Peyer's patch (tissue), 4 donors: ENCODE measurements around the gene ULK3. TPM values are rescaled to one million over a fixed set of nuclear protein-coding genes. Genes with fewer than 3 reads are reported as not detected.

Source experiments
- DNase-seq, 3 donors: peaks; one replicate each; pipeline ENCODE4 v3.0.0-alpha.2; 2017 to 2019
- H3K27ac ChIP-seq, 4 donors: fragments of 200-600 bp; sonication (generic); one replicate each; pipeline ENCODE4 v1.5.1; 2016 to 2019
- H3K27me3 ChIP-seq, 2 donors: fragments of 200-600 bp; sonication (generic); one replicate each; pipeline ENCODE4 v1.5.1; 2019
- H3K36me3 ChIP-seq, 3 donors: fragments of 200-600 bp; sonication (generic); one replicate each; pipeline ENCODE4 v1.5.1; 2016 to 2019
- H3K4me1 ChIP-seq, 4 donors: fragments of 200-600 bp; sonication (generic); one replicate each; pipeline ENCODE4 v1.5.1; 2016 to 2019
- H3K4me3 ChIP-seq, 4 donors: fragments of 200-600 bp; sonication (generic); 1 replicate in 3 of 4; 2 replicates in 1 of 4; pipeline ENCODE4 v1.5.1; 2016 to 2019; ENCODE audit warnings: mild to moderate bottlenecking in 1 of 4
- H3K9me3 ChIP-seq, 4 donors: fragments of 200-600 bp; sonication (generic); one replicate each; pipeline ENCODE4 v1.5.1; 2016 to 2019; ENCODE audit warnings: mild to moderate bottlenecking in 1 of 4
- CTCF ChIP-seq, 6 experiments: fragments of 450-650 bp in 4 of 6; fragments of 200-600 bp in 2 of 6; sonication (generic) in 1 of 6; IDR thresholded peaks; one replicate each; pipeline ENCODE4 v1.5.1; 2017 to 2019; ENCODE audit warnings: antibody characterized with exemption in 6 of 6, mild to moderate bottlenecking in 3 of 6, moderate library complexity in 1 of 6
- POLR2A ChIP-seq, 2 donors: fragments of 450-650 bp; IDR thresholded peaks; one replicate each; pipeline ENCODE4 v1.5.1; 2017; ENCODE audit warnings: antibody characterized with exemption in 2 of 2, mild to moderate bottlenecking in 2 of 2, moderate library complexity in 2 of 2
- total RNA-seq, 4 donors: library from RNA; depleted of rRNA; stranded (reverse); fragments of >200 nt; gene quantifications; one replicate each; pipeline ENCODE4 v1.1.0, GENCODE V29; 2016

ULK3 gene
- total RNA-seq, 4 donors from 2014 or later: 194 to 508 (median 288) TPM

GRCh38 chr15:74826921-74827320 is 16.0 kb downstream of the ULK3 start:
- no peak overlapping the region for H3K4me3 ChIP-seq
- no peak overlapping the region for H3K27ac ChIP-seq
- peaks cover 0 to 26% (median 2%) of the 10 kb centered on the region in 4 donors for H3K4me1 ChIP-seq
- no peak for TF ChIP-seq CTCF (IDR thresholded peaks at IDR 0.05)
- no peak for TF ChIP-seq POLR2A (IDR thresholded peaks at IDR 0.05)
- H3K9me3 ChIP-seq: no peaks in the 10 kb centered on the region
- peaks cover 0 to 5% of the 10 kb centered on the region in 2 donors for H3K27me3 ChIP-seq
- DNase-seq: no peak
- H3K36me3 ChIP-seq: no peaks in the 10 kb centered on the region

GRCh38 chr15:74826364-74826819 is 16.6 kb downstream of the ULK3 start, which contains the start of gene CPLX3:
TSS of gene CPLX3 (plus strand) at chr15:74826627. CDS start at chr15:74826704, 77 bp downstream.
- peak in 1 of 3 donors; percentile 71 for DNase-seq
- Histone ChIP-seq H3K27me3 (peaks cover 0 to 5% of the 10 kb centered on the region in 2 donors), H3K36me3 (no peaks in the 10 kb centered on the region), H3K27ac (no peak within 1 kb of the TSS), H3K4me3 (no peak within 1 kb of the TSS), H3K4me1 (peaks cover 0 to 20% (median 4%) of the 10 kb centered on the region in 4 donors), H3K9me3 (no peaks in the 10 kb centered on the region)
- TF ChIP-seq POLR2A (IDR thresholded peaks at IDR 0.05) (no peak), CTCF (IDR thresholded peaks at IDR 0.05) (no peak)

GRCh38 chr15:74825866-74826265 is 17.1 kb downstream of the ULK3 start:
- Histone ChIP-seq H3K27ac (no peak overlapping the region), H3K27me3 (peaks cover 0 to 5% of the 10 kb centered on the region in 2 donors), H3K4me1 (peaks cover 0 to 15% (median 9%) of the 10 kb centered on the region in 4 donors), H3K4me3 (no peak overlapping the region), H3K9me3 (no peaks in the 10 kb centered on the region), H3K36me3 (no peaks in the 10 kb centered on the region)
- TF ChIP-seq POLR2A (IDR thresholded peaks at IDR 0.05) (no peak), CTCF (IDR thresholded peaks at IDR 0.05) (no peak)
- DNase-seq: no peak

- Histone ChIP-seq H3K9me3 (no peaks in the 10 kb centered on the region), H3K27ac (no peak overlapping the region), H3K36me3 (no peaks in the 10 kb centered on the region), H3K4me3 (no peak overlapping the region), H3K4me1 (peaks cover 0 to 20% (median 8%) of the 10 kb centered on the region in 4 donors), H3K27me3 (peaks cover 0 to 5% of the 10 kb centered on the region in 2 donors)
- DNase-seq: no peak
- TF ChIP-seq CTCF (IDR thresholded peaks at IDR 0.05) (no peak), POLR2A (IDR thresholded peaks at IDR 0.05) (no peak)
These were observed 18.0 kb downstream of the ULK3 start for GRCh38 chr15:74824976-74825375.

- Histone ChIP-seq H3K9me3 (no peaks in the 10 kb centered on the region), H3K4me1 (peaks cover 3 to 20% (median 14%) of the 10 kb centered on the region in 4 donors), H3K4me3 (no peak overlapping the region), H3K36me3 (no peaks in the 10 kb centered on the region), H3K27me3 (peaks cover 0 to 5% of the 10 kb centered on the region in 2 donors), H3K27ac (no peak overlapping the region)
- DNase-seq: no peak
- TF ChIP-seq CTCF (IDR thresholded peaks at IDR 0.05): no peak
- no peak for TF ChIP-seq POLR2A (IDR thresholded peaks at IDR 0.05)
These were observed 19.6 kb downstream of the ULK3 start for GRCh38 chr15:74823324-74823723.
